GM18498 (cell line): ENCODE data around the gene SERP2.

Experiments
- ATAC-seq: cut with Tn5 transposase; IDR thresholded peaks from one replicate; pipeline ENCODE4 v1.9.1; 2021; ENCODE audit warnings: mild to moderate bottlenecking, moderate library complexity; ENCODE audit not compliant: unreplicated experiment

Gene SERP2

DNA sequence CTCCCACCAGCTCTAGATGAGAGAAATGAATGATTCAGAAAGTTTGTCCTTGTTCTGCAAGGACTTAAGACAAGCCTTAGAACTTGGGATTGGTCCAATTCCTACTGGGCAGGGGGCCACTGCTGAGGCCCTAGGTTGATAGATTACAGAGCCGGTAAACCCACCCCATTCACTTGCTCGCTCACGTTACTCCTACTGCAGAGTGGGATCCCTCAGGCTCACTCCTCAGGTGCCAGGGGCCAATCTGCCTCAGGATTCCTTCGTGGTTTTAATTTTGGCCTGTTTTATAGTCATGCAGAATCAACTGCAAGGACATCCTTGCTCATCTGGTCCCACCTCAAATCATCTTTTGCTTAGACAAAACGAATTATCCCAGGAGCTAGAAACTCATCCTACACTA, 59.0 kb downstream of the SERP2 start:
- ATAC-seq, result no peak

DNA sequence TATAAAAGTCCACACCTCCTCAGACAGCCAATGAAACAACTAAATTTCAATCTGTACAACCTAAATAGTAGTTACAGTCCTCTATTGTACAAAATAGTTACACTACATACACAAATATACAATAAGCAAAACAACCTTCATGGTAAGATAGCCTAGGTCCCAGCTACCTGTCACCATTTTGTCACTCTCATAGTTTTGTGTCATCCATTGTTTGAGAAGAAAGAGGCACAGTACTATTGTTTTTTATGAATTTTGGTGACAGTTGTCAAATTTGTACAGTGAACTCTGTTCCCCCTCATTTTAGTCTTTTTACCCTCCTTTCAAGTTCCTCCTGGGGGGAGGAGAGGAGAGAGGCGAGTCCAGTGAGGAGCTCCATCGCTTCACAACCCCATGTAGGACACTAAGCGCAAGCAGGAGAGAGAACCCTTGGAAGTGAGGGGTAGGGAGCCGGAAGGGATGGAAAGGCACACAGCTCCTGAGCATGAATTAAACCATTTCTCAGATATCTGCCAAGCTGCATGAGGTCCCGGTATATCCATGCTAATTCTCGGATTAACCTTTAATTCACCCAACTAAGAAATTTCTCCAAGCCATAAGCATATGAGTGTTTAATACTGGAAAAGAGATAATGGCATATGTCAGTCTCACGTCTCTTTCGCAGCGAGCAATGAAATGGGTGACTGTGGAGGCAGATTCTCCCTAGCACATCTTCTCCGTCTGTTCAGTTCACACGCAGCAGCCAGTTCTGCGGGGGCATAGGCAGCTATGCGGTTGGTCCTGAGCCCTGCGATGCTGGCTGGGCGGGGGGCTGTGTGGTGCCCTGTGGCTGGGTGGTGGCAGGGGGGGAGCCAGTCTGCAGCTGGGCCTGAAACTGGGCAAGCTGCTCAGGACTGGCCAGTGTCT, 60.5 kb downstream of the SERP2 start:
- ATAC-seq, result no peak

- no peak for ATAC-seq
Observed at GRCh38 chr13:44434766-44435141, 61.1 kb downstream of the SERP2 start.

- peak; percentile 76 for ATAC-seq
Observed at GRCh38 chr13:44435142-44435918, 61.7 kb downstream of the SERP2 start.

- no peak for ATAC-seq
Observed at GRCh38 chr13:44435919-44436510, 62.4 kb downstream of the SERP2 start.

- no peak for ATAC-seq
Observed at GRCh38 chr13:44436589-44437337, 63.1 kb downstream of the SERP2 start.

GRCh38 chr13:44437356-44438233, 64.0 kb downstream of the SERP2 start:
- no peak for ATAC-seq

DNA sequence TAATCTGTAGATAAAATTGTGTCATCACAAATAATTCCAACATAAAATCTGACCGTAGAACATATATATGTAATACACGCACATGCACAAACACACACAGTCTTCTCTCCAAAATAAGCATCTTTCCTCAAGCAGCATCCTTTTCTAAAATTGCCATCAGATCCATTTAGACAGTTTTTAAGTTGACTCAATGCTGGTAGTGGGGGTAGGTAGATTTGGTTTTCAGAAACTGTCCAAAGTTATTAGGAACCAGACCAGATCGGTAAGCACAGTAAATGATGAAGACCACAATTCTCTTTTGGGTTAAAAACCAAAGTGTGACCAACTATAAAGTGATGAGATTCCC, 64.6 kb downstream of the SERP2 start:
- ATAC-seq, result no peak

DNA sequence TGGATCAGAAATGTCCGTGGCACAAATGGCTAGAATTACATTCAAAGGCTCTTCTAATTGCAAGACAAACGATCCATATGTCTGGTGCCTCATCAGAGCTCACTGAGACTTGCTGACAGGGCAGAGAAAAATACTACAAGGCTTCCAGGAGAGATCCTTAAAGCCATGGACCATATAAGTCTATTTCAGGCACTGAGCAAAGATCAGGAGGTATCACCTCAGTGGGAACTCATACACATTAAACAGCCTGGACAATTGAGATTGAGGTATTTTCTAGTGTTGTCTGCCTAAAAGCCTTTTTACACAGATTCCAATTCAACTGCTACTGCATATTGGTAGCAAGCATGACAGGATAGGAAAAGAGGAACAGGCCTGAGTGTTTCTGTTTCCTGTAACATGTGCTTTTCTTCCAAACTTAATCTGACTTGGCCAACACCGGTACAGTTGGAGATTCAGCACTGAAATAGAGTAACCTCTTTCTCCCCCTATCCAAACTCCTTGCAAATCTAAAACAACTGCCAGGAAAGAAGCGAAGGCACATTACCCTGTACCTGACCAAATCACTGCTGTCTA, 65.9 kb downstream of the SERP2 start:
- ATAC-seq, result no peak

DNA sequence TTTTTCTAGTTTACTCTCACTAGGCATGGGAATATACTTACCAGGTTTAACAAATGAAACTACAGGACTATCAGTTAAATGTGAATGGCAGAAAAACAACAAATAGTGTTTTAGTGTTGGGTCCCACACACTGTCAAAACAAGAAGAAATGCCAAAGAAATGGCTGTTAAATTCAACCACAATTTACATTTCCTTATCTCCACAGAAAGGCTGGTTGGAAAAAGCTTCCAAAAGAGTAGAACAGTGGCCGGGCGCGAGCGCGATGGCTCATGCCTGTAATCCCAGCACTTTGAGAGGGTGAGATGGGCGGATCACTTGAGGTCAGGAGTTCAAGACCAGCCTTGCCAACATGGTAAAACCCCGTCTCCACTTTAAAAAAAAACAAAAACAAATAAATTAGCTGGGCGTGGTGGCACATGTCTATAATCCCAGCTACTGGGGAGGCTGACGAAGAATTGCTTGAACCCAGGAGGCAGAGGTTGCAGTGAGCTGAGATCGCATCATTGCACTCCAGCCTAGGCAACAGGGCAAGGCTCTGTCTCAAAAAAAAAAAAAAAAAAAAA, 66.5 kb downstream of the SERP2 start:
- ATAC-seq, result no peak
